Activated effector memory CD4-positive, alpha-beta T cell treated with Interleukin-2 at 50 U/mL for 16 hours (primary cell): ENCODE data around the gene SVEP1.

Experiments
- DNase-seq: peaks from one replicate; pipeline ENCODE4 v3.0.0-alpha.2; 2020

SVEP1 gene

GRCh38 chr9:110356639-110357395 is 222.7 kb downstream of the SVEP1 start:
- DNase-seq: no peak

- DNase-seq: no peak
These were observed 223.6 kb downstream of the SVEP1 start for GRCh38 chr9:110355911-110356310.

GRCh38 chr9:110351009-110351467 is 228.5 kb downstream of the SVEP1 start:
- DNase-seq: no peak

- DNase-seq: no peak
These were observed 233.2 kb downstream of the SVEP1 start for GRCh38 chr9:110346325-110346724.

- DNase-seq: no peak
These were observed 234.7 kb downstream of the SVEP1 start for GRCh38 chr9:110344821-110345220.

- no peak for DNase-seq
These were observed 236.0 kb downstream of the SVEP1 start for GRCh38 chr9:110343551-110343950.

- DNase-seq: no peak
These were observed 239.2 kb downstream of the SVEP1 start for GRCh38 chr9:110340306-110340705.

- no peak for DNase-seq
These were observed 241.4 kb downstream of the SVEP1 start for GRCh38 chr9:110338143-110338542.

GRCh38 chr9:110337727-110338126 is 241.8 kb downstream of the SVEP1 start, which contains the start of gene TXNDC8:
TXNDC8 (minus strand) TSS chr9:110337863.
- DNase-seq: no peak

GRCh38 chr9:110336363-110336762 is 243.2 kb downstream of the SVEP1 start:
- DNase-seq: no peak

GRCh38 chr9:110334871-110335270 is 244.7 kb downstream of the SVEP1 start:
- no peak for DNase-seq

- no peak for DNase-seq
These were observed 245.4 kb downstream of the SVEP1 start for GRCh38 chr9:110334183-110334582.

GRCh38 chr9:110332766-110333165 is 246.8 kb downstream of the SVEP1 start:
- no peak for DNase-seq

- no peak for DNase-seq
These were observed 248.9 kb downstream of the SVEP1 start for GRCh38 chr9:110330484-110331105.

GRCh38 chr9:110329639-110330230 is 249.8 kb downstream of the SVEP1 start:
- DNase-seq: no peak

- DNase-seq: no peak
These were observed 250.8 kb downstream of the SVEP1 start for GRCh38 chr9:110328763-110329162.

- no peak for DNase-seq
These were observed 251.8 kb downstream of the SVEP1 start for GRCh38 chr9:110327716-110328115.

- DNase-seq: no peak
These were observed 255.7 kb downstream of the SVEP1 start for GRCh38 chr9:110323818-110324217.

- no peak for DNase-seq
These were observed 258.7 kb downstream of the SVEP1 start for GRCh38 chr9:110320651-110321445.

GRCh38 chr9:110319781-110320492 is 259.6 kb downstream of the SVEP1 start:
- DNase-seq: no peak

- no peak for DNase-seq
These were observed 261.6 kb downstream of the SVEP1 start for GRCh38 chr9:110317911-110318310.

- DNase-seq: no peak
These were observed 263.1 kb downstream of the SVEP1 start for GRCh38 chr9:110316261-110317075.
